ENCODE results near the gene ANAPC5.

DNA sequence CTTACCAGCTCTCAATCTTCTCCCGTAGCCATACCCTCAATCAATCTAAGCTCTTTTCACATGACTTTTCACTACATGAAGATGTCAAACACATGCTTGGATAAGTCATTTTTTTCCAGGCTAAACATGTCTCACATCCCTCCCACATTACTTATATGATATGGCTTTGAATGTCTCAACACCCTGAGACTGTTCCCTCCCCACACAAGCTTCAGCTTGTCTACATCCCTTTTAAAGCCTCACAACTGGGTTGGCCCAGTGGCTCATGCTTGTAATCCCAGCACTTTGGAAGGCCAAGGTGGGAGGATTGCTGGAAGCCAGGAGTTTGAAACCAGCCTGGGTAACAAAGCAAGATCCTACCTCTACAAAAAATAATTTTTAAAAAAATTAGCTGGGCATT, 18.5 kb downstream of the ANAPC5 start:
- TF ChIP-seq, protein P1, sequence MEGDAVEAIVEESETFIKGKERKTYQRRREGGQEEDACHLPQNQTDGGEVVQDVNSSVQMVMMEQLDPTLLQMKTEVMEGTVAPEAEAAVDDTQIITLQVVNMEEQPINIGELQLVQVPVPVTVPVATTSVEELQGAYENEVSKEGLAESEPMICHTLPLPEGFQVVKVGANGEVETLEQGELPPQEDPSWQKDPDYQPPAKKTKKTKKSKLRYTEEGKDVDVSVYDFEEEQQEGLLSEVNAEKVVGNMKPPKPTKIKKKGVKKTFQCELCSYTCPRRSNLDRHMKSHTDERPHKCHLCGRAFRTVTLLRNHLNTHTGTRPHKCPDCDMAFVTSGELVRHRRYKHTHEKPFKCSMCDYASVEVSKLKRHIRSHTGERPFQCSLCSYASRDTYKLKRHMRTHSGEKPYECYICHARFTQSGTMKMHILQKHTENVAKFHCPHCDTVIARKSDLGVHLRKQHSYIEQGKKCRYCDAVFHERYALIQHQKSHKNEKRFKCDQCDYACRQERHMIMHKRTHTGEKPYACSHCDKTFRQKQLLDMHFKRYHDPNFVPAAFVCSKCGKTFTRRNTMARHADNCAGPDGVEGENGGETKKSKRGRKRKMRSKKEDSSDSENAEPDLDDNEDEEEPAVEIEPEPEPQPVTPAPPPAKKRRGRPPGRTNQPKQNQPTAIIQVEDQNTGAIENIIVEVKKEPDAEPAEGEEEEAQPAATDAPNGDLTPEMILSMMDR (IDR thresholded peaks at IDR 0.05) = no peak
- TF ChIP-seq POLR2A (IDR thresholded peaks at IDR 0.05) = no peak
